ENCODE data around the gene TIMM23.

DNA sequence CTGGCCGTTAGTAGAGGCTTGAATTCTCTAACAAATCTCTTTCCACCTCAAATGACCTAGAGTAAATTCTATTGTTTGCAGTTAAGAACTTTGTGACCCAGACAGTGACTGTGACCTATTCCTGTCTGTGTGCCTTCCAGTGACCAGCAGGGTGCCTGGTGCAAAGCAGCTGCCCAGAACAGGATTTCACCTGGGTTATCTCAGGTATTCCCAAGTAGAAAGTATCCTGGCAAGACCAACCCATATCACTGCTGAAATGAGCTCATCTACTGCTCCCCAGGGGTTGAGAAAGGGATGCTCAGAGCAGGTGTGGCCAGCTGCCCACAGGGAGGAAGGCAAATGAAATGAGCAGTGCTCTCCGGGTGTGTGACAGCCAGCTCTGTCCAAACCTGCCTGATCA lies 75.9 kb downstream of the TIMM23 start:
- TF ChIP-seq EP300 (IDR thresholded peaks at IDR 0.05; ENCODE audit: borderline replicate concordance in 1 of 2, control insufficient read depth in 1 of 2, low read depth in 2 of 2, low read length in 2 of 2) (no peak), ATF3 (IDR thresholded peaks at IDR 0.05; ENCODE audit: borderline replicate concordance, extremely low read depth, low read depth, low read length) (no peak), POLR2A (IDR thresholded peaks at IDR 0.05; ENCODE audit: low read depth, low read length) (no peak), SRF (IDR thresholded peaks at IDR 0.05; ENCODE audit: low read depth in 2 of 2, low read length in 2 of 2) (no peak), STAT1 (conservative IDR thresholded peaks at IDR 0.05) (no peak), ASH2L (IDR thresholded peaks at IDR 0.05; ENCODE audit: borderline replicate concordance, low read depth) (no peak)
- TF ChIP-seq, protein P1, sequence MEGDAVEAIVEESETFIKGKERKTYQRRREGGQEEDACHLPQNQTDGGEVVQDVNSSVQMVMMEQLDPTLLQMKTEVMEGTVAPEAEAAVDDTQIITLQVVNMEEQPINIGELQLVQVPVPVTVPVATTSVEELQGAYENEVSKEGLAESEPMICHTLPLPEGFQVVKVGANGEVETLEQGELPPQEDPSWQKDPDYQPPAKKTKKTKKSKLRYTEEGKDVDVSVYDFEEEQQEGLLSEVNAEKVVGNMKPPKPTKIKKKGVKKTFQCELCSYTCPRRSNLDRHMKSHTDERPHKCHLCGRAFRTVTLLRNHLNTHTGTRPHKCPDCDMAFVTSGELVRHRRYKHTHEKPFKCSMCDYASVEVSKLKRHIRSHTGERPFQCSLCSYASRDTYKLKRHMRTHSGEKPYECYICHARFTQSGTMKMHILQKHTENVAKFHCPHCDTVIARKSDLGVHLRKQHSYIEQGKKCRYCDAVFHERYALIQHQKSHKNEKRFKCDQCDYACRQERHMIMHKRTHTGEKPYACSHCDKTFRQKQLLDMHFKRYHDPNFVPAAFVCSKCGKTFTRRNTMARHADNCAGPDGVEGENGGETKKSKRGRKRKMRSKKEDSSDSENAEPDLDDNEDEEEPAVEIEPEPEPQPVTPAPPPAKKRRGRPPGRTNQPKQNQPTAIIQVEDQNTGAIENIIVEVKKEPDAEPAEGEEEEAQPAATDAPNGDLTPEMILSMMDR (IDR thresholded peaks at IDR 0.05 in 2 of 3, conservative IDR thresholded peaks at IDR 0.05 in 1 of 3; ENCODE audit: control insufficient read depth in 2 of 3, extremely low read depth in 1 of 3, insufficient read depth in 1 of 3, low read depth in 3 of 3, low read length in 3 of 3): no peak
- TF ChIP-seq, protein P2, sequence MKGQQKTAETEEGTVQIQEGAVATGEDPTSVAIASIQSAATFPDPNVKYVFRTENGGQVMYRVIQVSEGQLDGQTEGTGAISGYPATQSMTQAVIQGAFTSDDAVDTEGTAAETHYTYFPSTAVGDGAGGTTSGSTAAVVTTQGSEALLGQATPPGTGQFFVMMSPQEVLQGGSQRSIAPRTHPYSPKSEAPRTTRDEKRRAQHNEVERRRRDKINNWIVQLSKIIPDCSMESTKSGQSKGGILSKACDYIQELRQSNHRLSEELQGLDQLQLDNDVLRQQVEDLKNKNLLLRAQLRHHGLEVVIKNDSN (IDR thresholded peaks at IDR 0.05; ENCODE audit: borderline replicate concordance, extremely low read length, insufficient read depth, low read depth, low read length): no peak
- TF ChIP-seq, protein P3, sequence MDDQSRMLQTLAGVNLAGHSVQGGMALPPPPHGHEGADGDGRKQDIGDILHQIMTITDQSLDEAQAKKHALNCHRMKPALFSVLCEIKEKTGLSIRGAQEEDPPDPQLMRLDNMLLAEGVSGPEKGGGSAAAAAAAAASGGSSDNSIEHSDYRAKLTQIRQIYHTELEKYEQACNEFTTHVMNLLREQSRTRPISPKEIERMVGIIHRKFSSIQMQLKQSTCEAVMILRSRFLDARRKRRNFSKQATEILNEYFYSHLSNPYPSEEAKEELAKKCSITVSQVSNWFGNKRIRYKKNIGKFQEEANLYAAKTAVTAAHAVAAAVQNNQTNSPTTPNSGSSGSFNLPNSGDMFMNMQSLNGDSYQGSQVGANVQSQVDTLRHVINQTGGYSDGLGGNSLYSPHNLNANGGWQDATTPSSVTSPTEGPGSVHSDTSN (IDR thresholded peaks at IDR 0.05; ENCODE audit: insufficient replicate concordance, low read depth, low read length): no peak
